KMS-11 (cell line): Measurements from ENCODE around the gene TAL1.

Experiments used
- H2AFZ ChIP-seq: fragments of 200-600 bp; sonication (generic); 2 replicates; pipeline ENCODE4 v1.6.1; 2016; ENCODE audit warnings: antibody characterized with exemption, mixed run types, low read depth
- H3K27ac ChIP-seq: fragments of 200-600 bp; sonication (generic); 2 replicates; pipeline ENCODE4 v1.6.1; 2016; ENCODE audit warnings: mild to moderate bottlenecking, mixed run types
- H3K27me3 ChIP-seq: fragments of 200-600 bp; sonication (generic); 2 replicates; pipeline ENCODE4 v1.6.1; 2017; ENCODE audit warnings: mild to moderate bottlenecking, low read depth, mixed run types, moderate library complexity; ENCODE audit not compliant: insufficient read depth
- H3K36me3 ChIP-seq: fragments of 200-600 bp; sonication (generic); 2 replicates; pipeline ENCODE4 v1.6.1; 2017; ENCODE audit warnings: mild to moderate bottlenecking, mixed run types; ENCODE audit not compliant: insufficient read depth
- H3K4me1 ChIP-seq: fragments of 200-600 bp; sonication (generic); 2 replicates; pipeline ENCODE4 v1.6.1; 2016; ENCODE audit warnings: mild to moderate bottlenecking, low read depth, mixed run types; ENCODE audit not compliant: poor library complexity, severe bottlenecking
- H3K4me2 ChIP-seq: fragments of 200-600 bp; sonication (generic); 2 replicates; pipeline ENCODE4 v1.7.0; 2016; ENCODE audit warnings: mild to moderate bottlenecking, mixed run types
- H3K4me3 ChIP-seq: fragments of 200-600 bp; sonication (generic); IDR thresholded peaks from 2 replicates; pipeline ENCODE4 v1.6.1; 2017; ENCODE audit warnings: low read depth, low read length, mixed read lengths; ENCODE audit not compliant: insufficient read depth
- H3K79me2 ChIP-seq: fragments of 200-600 bp; sonication (generic); 2 replicates; pipeline ENCODE4 v1.6.1; 2016; ENCODE audit warnings: low read depth, mixed run types; ENCODE audit not compliant: insufficient read depth
- H3K9ac ChIP-seq: fragments of 200-600 bp; sonication (generic); 2 replicates; pipeline ENCODE4 v1.6.1; 2016; ENCODE audit warnings: mild to moderate bottlenecking, mixed run types
- H4K20me1 ChIP-seq: fragments of 200-600 bp; sonication (generic); 2 replicates; pipeline ENCODE4 v1.6.1; 2016; ENCODE audit warnings: mild to moderate bottlenecking, mixed run types; ENCODE audit not compliant: insufficient read depth
- TF ChIP-seq, protein P1 (sequence below): fragments of 200-600 bp; sonication (generic); conservative IDR thresholded peaks from 2 replicates; pipeline ENCODE4 v1.6.1; 2017; ENCODE audit warnings: low read depth, mild to moderate bottlenecking, antibody characterized with exemption, low read length, moderate library complexity, mixed read lengths

The TAL1 gene

GRCh38 chr1:47238935-47239592 lies 7.0 kb upstream of the TAL1 start:
- Histone ChIP-seq H3K4me3 (no peak overlapping the region), H3K36me3 (no peaks in the 10 kb centered on the region), H3K79me2 (no peaks in the 10 kb centered on the region), H3K27ac (no peak overlapping the region), H3K4me1 (no peaks in the 10 kb centered on the region), H3K27me3 (no peaks in the 10 kb centered on the region; the same call in 1 of the 2 replicates), H3K4me2 (no peak overlapping the region), H4K20me1 (no peaks in the 10 kb centered on the region), H3K9ac (no peak overlapping the region), H2AFZ (no peak overlapping the region)
- TF ChIP-seq, protein P1, sequence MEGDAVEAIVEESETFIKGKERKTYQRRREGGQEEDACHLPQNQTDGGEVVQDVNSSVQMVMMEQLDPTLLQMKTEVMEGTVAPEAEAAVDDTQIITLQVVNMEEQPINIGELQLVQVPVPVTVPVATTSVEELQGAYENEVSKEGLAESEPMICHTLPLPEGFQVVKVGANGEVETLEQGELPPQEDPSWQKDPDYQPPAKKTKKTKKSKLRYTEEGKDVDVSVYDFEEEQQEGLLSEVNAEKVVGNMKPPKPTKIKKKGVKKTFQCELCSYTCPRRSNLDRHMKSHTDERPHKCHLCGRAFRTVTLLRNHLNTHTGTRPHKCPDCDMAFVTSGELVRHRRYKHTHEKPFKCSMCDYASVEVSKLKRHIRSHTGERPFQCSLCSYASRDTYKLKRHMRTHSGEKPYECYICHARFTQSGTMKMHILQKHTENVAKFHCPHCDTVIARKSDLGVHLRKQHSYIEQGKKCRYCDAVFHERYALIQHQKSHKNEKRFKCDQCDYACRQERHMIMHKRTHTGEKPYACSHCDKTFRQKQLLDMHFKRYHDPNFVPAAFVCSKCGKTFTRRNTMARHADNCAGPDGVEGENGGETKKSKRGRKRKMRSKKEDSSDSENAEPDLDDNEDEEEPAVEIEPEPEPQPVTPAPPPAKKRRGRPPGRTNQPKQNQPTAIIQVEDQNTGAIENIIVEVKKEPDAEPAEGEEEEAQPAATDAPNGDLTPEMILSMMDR, result no peak

- H3K4me3 ChIP-seq, result no peak overlapping the region
- H3K4me2 ChIP-seq, result no peak overlapping the region
- H3K27ac ChIP-seq, result no peak overlapping the region
- no peaks in the 10 kb centered on the region for H3K36me3 ChIP-seq
- H2AFZ ChIP-seq, result no peak overlapping the region
- TF ChIP-seq, protein P1, result no peak
- H3K79me2 ChIP-seq, result no peaks in the 10 kb centered on the region
- no peaks in the 10 kb centered on the region for H4K20me1 ChIP-seq
- H3K4me1 ChIP-seq, result no peaks in the 10 kb centered on the region
- no peak overlapping the region for H3K9ac ChIP-seq
- H3K27me3 ChIP-seq, result no peaks in the 10 kb centered on the region; the same call in 1 of the 2 replicates
These were observed 3.8 kb upstream of the TAL1 start for GRCh38 chr1:47235806-47236205.

- H3K4me2 ChIP-seq, result no peak overlapping the region
- no peaks in the 10 kb centered on the region for H3K4me1 ChIP-seq
- H4K20me1 ChIP-seq, result no peaks in the 10 kb centered on the region
- H3K36me3 ChIP-seq, result no peaks in the 10 kb centered on the region
- TF ChIP-seq, protein P1, result no peak
- H3K4me3 ChIP-seq, result no peak overlapping the region
- H2AFZ ChIP-seq, result no peak overlapping the region
- no peaks in the 10 kb centered on the region for H3K79me2 ChIP-seq
- H3K9ac ChIP-seq, result no peak overlapping the region
- H3K27ac ChIP-seq, result no peak overlapping the region
- peaks cover 5% of the 10 kb centered on the region for H3K27me3 ChIP-seq
These were observed 3.2 kb upstream of the TAL1 start for GRCh38 chr1:47235241-47235681.

DNA sequence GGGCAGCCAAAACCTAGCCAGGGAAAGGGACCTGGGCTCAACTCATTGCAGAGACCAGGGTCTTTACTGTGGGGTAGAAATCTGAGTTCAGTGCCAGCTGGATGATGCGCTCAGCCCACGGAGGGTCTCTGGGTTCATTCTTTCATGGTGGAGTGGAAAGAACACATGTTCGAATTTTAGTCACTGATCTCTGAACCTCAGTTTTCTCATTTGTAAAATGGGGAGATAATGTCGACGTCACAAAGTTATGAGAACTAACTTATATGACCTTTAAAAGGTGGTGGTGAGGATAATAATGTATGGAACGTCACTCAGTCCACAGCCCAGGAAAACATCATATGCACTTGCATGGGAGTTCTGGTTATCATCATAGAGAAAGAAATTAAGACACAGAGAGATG lies 1.2 kb upstream of the TAL1 start:
- no peaks in the 10 kb centered on the region for H3K36me3 ChIP-seq
- no peak overlapping the region for H2AFZ ChIP-seq
- no peak overlapping the region for H3K27ac ChIP-seq
- no peak overlapping the region for H3K4me3 ChIP-seq
- no peaks in the 10 kb centered on the region for H4K20me1 ChIP-seq
- no peak overlapping the region for H3K9ac ChIP-seq
- TF ChIP-seq, protein P1, result no peak
- H3K27me3 ChIP-seq, result peaks cover 17% of the 10 kb centered on the region
- no peak overlapping the region for H3K4me2 ChIP-seq
- H3K79me2 ChIP-seq, result no peaks in the 10 kb centered on the region
- no peaks in the 10 kb centered on the region for H3K4me1 ChIP-seq
